GM12878 (cell line): Measurements from ENCODE around the gene ADAM23. TPM values are rescaled to one million over a fixed set of nuclear protein-coding genes. Genes with fewer than 3 reads are reported as not detected.
A peak's percentile ranks its signal among the peaks of the same experiment; 100 is the strongest.

Experiments used
- ATAC-seq: fragments of 200-7000 bp; cut with Tn5 transposase; 3 replicates; pipeline ENCODE4 v1.9.1; 2020; ENCODE audit warnings: mild to moderate bottlenecking, moderate library complexity
- BruUV-seq: library from RNA; stranded (reverse); fragments of 400-500 nt; replicated peaks from 2 replicates; lab custom pipeline; 2021; lab: Mats Ljungman, UMichigan
- CTCF ChIA-PET: fragments of 300-600 bp; sonication (Branson Sonifier 250); formaldehyde crosslinking; extraction: SDS; loops from one replicate; lab custom pipeline; 2021; ENCODE audit warnings: inconsistent platforms; lab: Yijun Ruan, JAX
- POLR2A ChIA-PET: fragments of 350-600 bp; formaldehyde crosslinking; extraction: SDS; loops from one replicate; lab custom pipeline; 2021; ENCODE audit warnings: inconsistent platforms; lab: Charles Lee
- RAD21 ChIA-PET: fragments of 300-600 bp; sonication (Branson Sonifier 250); formaldehyde crosslinking; loops from one replicate; lab custom pipeline; 2023; ENCODE audit warnings: antibody characterized with exemption; ENCODE audit not compliant: unreplicated experiment; lab: Charles Lee
- SMC1A ChIA-PET: fragments of 300-600 bp; sonication (Branson Sonifier 250); formaldehyde crosslinking; loops from one replicate; lab custom pipeline; 2023; ENCODE audit not compliant: unreplicated experiment, uncharacterized antibody; lab: Charles Lee
- DNase-seq: peaks from one replicate; pipeline ENCODE4 v3.0.0-alpha.2; 2011; ENCODE audit warnings: low read depth, low spot score
- FAIRE-seq: peaks from 3 replicates; lab custom pipeline; 2011; peaks lifted over from hg19 to GRCh38; lab: Jason Lieb, UNC
- H2AFZ ChIP-seq: 2 replicates; pipeline ENCODE4 v1.6.0; 2011; ENCODE audit warnings: low read depth, low read length, control low read depth; ENCODE audit not compliant: control insufficient read depth
- H3K27ac ChIP-seq: 2 replicates; pipeline ENCODE4 v1.5.1; 2011; ENCODE audit warnings: control low read depth; ENCODE audit not compliant: control insufficient read depth, insufficient read depth
- H3K27me3 ChIP-seq, 2 experiments: replicated peaks in 1 of 2; 2 replicates each; pipeline versions ENCODE4 v1.6.0 to v1.6.1; 2011; ENCODE audit warnings: low read length in 1 of 2; ENCODE audit not compliant: control insufficient read depth in 2 of 2, insufficient read depth in 2 of 2
- H3K36me3 ChIP-seq, 2 experiments: 2 replicates each; pipeline ENCODE4 v1.5.1; 2011; ENCODE audit warnings: low read length in 1 of 2; ENCODE audit not compliant: control insufficient read depth in 2 of 2, insufficient read depth in 2 of 2
- H3K4me1 ChIP-seq: 2 replicates; pipeline ENCODE4 v1.6.1; 2011; ENCODE audit warnings: mild to moderate bottlenecking, low read length, moderate library complexity, mixed read lengths; ENCODE audit not compliant: control insufficient read depth, insufficient read depth
- H3K4me2 ChIP-seq: 2 replicates; pipeline ENCODE4 v1.6.0; 2011; ENCODE audit warnings: control low read depth; ENCODE audit not compliant: control insufficient read depth, insufficient read depth
- H3K4me3 ChIP-seq: fragments of 200-600 bp; sonication (generic); 2 replicates; pipeline ENCODE4 v1.5.1; 2016
- H3K79me2 ChIP-seq: 2 replicates; pipeline ENCODE4 v1.6.0; 2011; ENCODE audit warnings: low read length; ENCODE audit not compliant: control insufficient read depth, insufficient read depth
- H3K9ac ChIP-seq: 2 replicates; pipeline ENCODE4 v1.8.0; 2011; ENCODE audit warnings: low read length, control low read depth, mixed read lengths; ENCODE audit not compliant: control insufficient read depth, insufficient read depth
- H3K9me3 ChIP-seq: replicated peaks from 3 replicates; pipeline ENCODE4 v1.5.1; 2011; ENCODE audit warnings: mild to moderate bottlenecking, low read length; ENCODE audit not compliant: control insufficient read depth, insufficient read depth
- H4K20me1 ChIP-seq: 2 replicates; pipeline ENCODE4 v1.6.0; 2011; ENCODE audit not compliant: control insufficient read depth, insufficient read depth
- ASH2L ChIP-seq: fragments of 300-600, 200-600 bp; sonication (generic); IDR thresholded peaks from 2 replicates; pipeline ENCODE4 v1.6.1; 2017; ENCODE audit warnings: low read depth, mild to moderate bottlenecking, borderline replicate concordance
- BCL11A ChIP-seq: IDR thresholded peaks from 2 replicates; pipeline ENCODE4 v1.6.1; 2011; ENCODE audit warnings: low read depth, low read length
- EGR1 ChIP-seq, 2 experiments: IDR thresholded peaks; 1 replicate in 1 of 2; 2 replicates in 1 of 2; pipeline ENCODE4 v1.6.1; 2011 to 2012; ENCODE audit warnings: low read depth in 2 of 2, low read length in 2 of 2, borderline replicate concordance in 1 of 2, mild to moderate bottlenecking in 1 of 2, moderate library complexity in 1 of 2
- JUND ChIP-seq: IDR thresholded peaks from 2 replicates; pipeline ENCODE4 v1.6.1; 2012; ENCODE audit warnings: low read depth, mild to moderate bottlenecking, low read length, improper control_type of control experiment, moderate library complexity
- NR2C1 ChIP-seq: fragments of 450-650 bp; IDR thresholded peaks from 2 replicates; pipeline ENCODE4 v1.6.1; 2017; ENCODE audit warnings: antibody characterized with exemption, mild to moderate bottlenecking, moderate library complexity
- NR2C2 ChIP-seq: IDR thresholded peaks from 2 replicates; pipeline ENCODE4 v1.6.1; 2011; ENCODE audit warnings: borderline replicate concordance, low read depth; ENCODE audit not compliant: control insufficient read depth, insufficient read length
- RBBP5 ChIP-seq: fragments of 200-600 bp; sonication (generic); conservative IDR thresholded peaks from 2 replicates; pipeline ENCODE4 v1.6.1; 2016
- RUNX3 ChIP-seq: IDR thresholded peaks from 2 replicates; pipeline ENCODE4 v1.6.1; 2012; ENCODE audit warnings: low read length, inconsistent platforms
- SUPT20H ChIP-seq: IDR thresholded peaks from 2 replicates; pipeline ENCODE4 v1.6.1; 2011; ENCODE audit warnings: low read depth, mild to moderate bottlenecking, low read length, moderate library complexity, borderline replicate concordance; ENCODE audit not compliant: control insufficient read depth
- TCF12 ChIP-seq: IDR thresholded peaks from 2 replicates; pipeline ENCODE4 v1.6.1; 2011; ENCODE audit warnings: low read depth, mild to moderate bottlenecking, low read length
- TCF3 ChIP-seq: IDR thresholded peaks from 2 replicates; pipeline ENCODE4 v1.6.1; 2012; ENCODE audit warnings: low read depth, mild to moderate bottlenecking, low read length, borderline replicate concordance; ENCODE audit not compliant: insufficient read depth
- ZNF622 ChIP-seq: fragments of 450-650 bp; IDR thresholded peaks from 2 replicates; pipeline ENCODE4 v1.6.1; 2017; ENCODE audit warnings: mild to moderate bottlenecking, inconsistent platforms
- WGBS: methylation state at CpG from one replicate; pipeline ENCODE4 v1.1.6; 2016; ENCODE audit warnings: low lambda C conversion rate; ENCODE audit not compliant: insufficient replicate concordance, insufficient coverage; ENCODE audit errors: missing lambda C conversion rate; 5-methylcytosine and 5-hydroxymethylcytosine counted together
- in situ Hi-C: fragments of 300-500 bp; cut with MboI; formaldehyde crosslinking; loops from 9 replicates; pipeline ENCODE4 v1.14.3; 2018; ENCODE audit warnings: mixed read lengths
- intact Hi-C: fragments of 100-400 bp; cut with micrococcal nuclease; formaldehyde crosslinking; loops from one replicate; pipeline ENCODE4 v1.14.2; 2022; ENCODE audit not compliant: unreplicated experiment
- polyA plus RNA-seq, 11 experiments: library from polyadenylated mRNA; depleted of rRNA in 4 of 11; unstranded in 6 of 11; stranded (reverse) in 5 of 11; fragments of >200 nt; fragmentation: Nextera tagmentation in 4 of 11; fragmentation: Illumina TruSeq in 1 of 11; extraction: Ambion mirVana in 4 of 11; extraction: Trizol in 1 of 11; gene quantifications; 1 replicate in 1 of 11; 2 replicates in 10 of 11; pipeline versions ENCODE4 v1.2.1 to v1.2.3, GENCODE V29; 2011 to 2016; ENCODE audit warnings: inconsistent platforms in 2 of 11, missing spikeins in 2 of 11, low read depth in 1 of 11
- total RNA-seq, 4 experiments: library from RNA; depleted of rRNA in 3 of 4; stranded (reverse); fragments of >200 nt in 3 of 4; fragmentation: Illumina TruSeq in 1 of 4; extraction: Trizol in 1 of 4; gene quantifications; 2 replicates each; pipeline versions ENCODE4 v1.2.1 to v1.2.3, GENCODE V29; 2013 to 2021
- TF ChIP-seq, protein P1 (sequence below): IDR thresholded peaks from 2 replicates; pipeline ENCODE4 v1.6.1; 2011; ENCODE audit warnings: mild to moderate bottlenecking, low read depth, low read length, moderate library complexity; ENCODE audit not compliant: insufficient replicate concordance
- TF ChIP-seq, protein P2 (sequence below): IDR thresholded peaks from 2 replicates; pipeline ENCODE4 v1.6.1; 2012; ENCODE audit warnings: low read depth, low read length, improper control_type of control experiment

The ADAM23 gene
- total and polyA plus RNA-seq, 10 of the 15 experiments (the other 5 are each of a cell fraction or from before 2014, with no cell fraction given) = 5.7 to 41.8 (median 15.6) TPM

DNA sequence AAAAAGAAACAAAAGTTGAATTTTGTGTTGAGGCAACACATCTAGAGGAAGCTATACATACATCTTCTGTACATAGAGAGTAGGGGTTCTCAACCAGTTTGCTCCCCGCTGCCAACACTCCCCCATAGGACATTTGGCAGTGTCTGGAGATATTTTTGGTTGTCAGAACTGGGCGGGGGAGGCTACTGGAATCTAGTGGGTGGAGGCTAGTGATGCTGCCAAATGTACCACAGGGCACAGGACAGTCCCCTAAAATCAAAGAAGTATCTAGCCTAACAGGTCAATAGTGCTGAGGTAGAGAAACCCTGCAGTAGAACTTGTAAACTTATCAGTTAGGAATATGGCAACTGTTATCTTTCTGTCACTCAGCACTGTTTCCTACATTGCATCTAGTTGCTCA is 21.3 kb downstream of the ADAM23 start:
- FAIRE-seq (no peak), ATAC-seq (peak; percentile 51), DNase-seq (no peak)
- Histone ChIP-seq H3K27me3 (no peaks in the 10 kb centered on the region; a peak in 1 of 4 replicates), H3K36me3 (no peaks in the 10 kb centered on the region), H3K9me3 (peaks cover 2% of the 10 kb centered on the region; the same call in 2 of the 3 replicates), H4K20me1 (no peaks in the 10 kb centered on the region), H3K79me2 (no peaks in the 10 kb centered on the region), H3K4me2 (0 out of 2 replicates have a peak overlapping the region, but pooled peaks have one; percentile 17), H3K9ac (no peak overlapping the region), H3K4me3 (no peak overlapping the region), H3K27ac (no peak overlapping the region), H2AFZ (no peak overlapping the region), H3K4me1 (no peaks in the 10 kb centered on the region; the same call in 1 of the 2 replicates)
- WGBS = 61% methylated on average over 2 of the region's 2 CpGs
- SMC1A ChIA-PET = interaction anchor here (0.9 to 2.2 kb wide), 8 partner anchors 8 to 91 kb away, joined by 3 to 10 read pairs (median 4); no protein-coding TSS in a partner anchor
- intact Hi-C loops = no loop called here
- POLR2A ChIA-PET = interaction anchor here (0.9 to 1.2 kb wide), 3 partner anchors 8 to 17 kb away, joined by 3 to 4 read pairs (median 4); no protein-coding TSS in a partner anchor
- no TSS peak for BruUV-seq
- TF ChIP-seq JUND (no peak), ZNF622 (no peak), TCF12 (no peak), EGR1 (IDR thresholded peaks at IDR 0.05; ENCODE audit: borderline replicate concordance in 1 of 2, low read depth in 2 of 2, low read length in 2 of 2) (no peak), TCF3 (no peak), BCL11A (no peak), RUNX3 (no peak), NR2C2 (no peak), ASH2L (no peak), SUPT20H (no peak), NR2C1 (no peak), RBBP5 (no peak)
- TF ChIP-seq, protein P1, sequence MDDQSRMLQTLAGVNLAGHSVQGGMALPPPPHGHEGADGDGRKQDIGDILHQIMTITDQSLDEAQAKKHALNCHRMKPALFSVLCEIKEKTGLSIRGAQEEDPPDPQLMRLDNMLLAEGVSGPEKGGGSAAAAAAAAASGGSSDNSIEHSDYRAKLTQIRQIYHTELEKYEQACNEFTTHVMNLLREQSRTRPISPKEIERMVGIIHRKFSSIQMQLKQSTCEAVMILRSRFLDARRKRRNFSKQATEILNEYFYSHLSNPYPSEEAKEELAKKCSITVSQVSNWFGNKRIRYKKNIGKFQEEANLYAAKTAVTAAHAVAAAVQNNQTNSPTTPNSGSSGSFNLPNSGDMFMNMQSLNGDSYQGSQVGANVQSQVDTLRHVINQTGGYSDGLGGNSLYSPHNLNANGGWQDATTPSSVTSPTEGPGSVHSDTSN = no peak
- TF ChIP-seq, protein P2, sequence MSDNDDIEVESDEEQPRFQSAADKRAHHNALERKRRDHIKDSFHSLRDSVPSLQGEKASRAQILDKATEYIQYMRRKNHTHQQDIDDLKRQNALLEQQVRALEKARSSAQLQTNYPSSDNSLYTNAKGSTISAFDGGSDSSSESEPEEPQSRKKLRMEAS = no peak
- RAD21 ChIA-PET = interaction anchor here (1.5 kb wide), 1 partner anchor 20 kb away, joined by 6 read pairs; no protein-coding TSS in a partner anchor
- in situ Hi-C loops = no loop called here
- CTCF ChIA-PET = interaction anchor here (1.2 to 1.9 kb wide), 5 partner anchors 12 to 94 kb away, joined by 3 to 11 read pairs (median 4); no protein-coding TSS in a partner anchor
